HAP-1 (cell line): ENCODE measurements around the gene SPDYC.
A peak's percentile ranks its signal among the peaks of the same experiment; 100 is the strongest.

ENCODE experiments used
- DNase-seq, 2 experiments: peaks; one replicate each; pipeline ENCODE4 v3.0.0-alpha.2; 2016 to 2020; ENCODE audit warnings: low spot score in 2 of 2
- H3K27me3 ChIP-seq: fragments of 250-450 bp; sonication (Bioruptor Pico); 2 replicates; pipeline ENCODE4 v1.5.1; 2020; ENCODE audit warnings: low read depth, mild to moderate bottlenecking, moderate library complexity
- H3K36me3 ChIP-seq: fragments of 250-450 bp; sonication (Bioruptor Pico); replicated peaks from 2 replicates; pipeline ENCODE4 v1.5.1; 2020; ENCODE audit warnings: mild to moderate bottlenecking
- H3K4me1 ChIP-seq: fragments of 250-450 bp; sonication (Bioruptor Pico); 2 replicates; pipeline ENCODE4 v1.5.1; 2020; ENCODE audit warnings: mild to moderate bottlenecking
- H3K4me3 ChIP-seq: fragments of 250-450 bp; sonication (Bioruptor Pico); 2 replicates; pipeline ENCODE4 v1.5.1; 2020; ENCODE audit warnings: mild to moderate bottlenecking, moderate library complexity
- H3K9me3 ChIP-seq: fragments of 250-450 bp; sonication (Bioruptor Pico); 2 replicates; pipeline ENCODE4 v1.5.1; 2020; ENCODE audit warnings: mild to moderate bottlenecking, moderate library complexity
- in situ Hi-C: fragments of 300-500 bp; cut with MboI; formaldehyde crosslinking; loops from 3 replicates; pipeline ENCODE4 v1.14.3; 2020; ENCODE audit warnings: low sequenced_read_pairs, inconsistent platforms, mixed read lengths

Gene SPDYC

GRCh38 chr11:65187146-65187675 is 17.2 kb downstream of the SPDYC start:
- peaks cover 14% of the 10 kb centered on the region for H3K4me1 ChIP-seq
- H3K4me3 ChIP-seq = no peak overlapping the region
- H3K36me3 ChIP-seq = peaks cover 20% of the 10 kb centered on the region
- H3K27me3 ChIP-seq = no peaks in the 10 kb centered on the region
- in situ Hi-C loops = no loop called here
- H3K9me3 ChIP-seq = no peaks in the 10 kb centered on the region
- no peak for DNase-seq

- Histone ChIP-seq H3K4me1 (peaks cover 9% of the 10 kb centered on the region), H3K4me3 (no peak overlapping the region), H3K9me3 (no peaks in the 10 kb centered on the region), H3K27me3 (no peaks in the 10 kb centered on the region), H3K36me3 (peaks cover 20% of the 10 kb centered on the region)
- in situ Hi-C loops = no loop called here
- DNase-seq = no peak
Observed at GRCh38 chr11:65187971-65188461, 18.0 kb downstream of the SPDYC start.

GRCh38 chr11:65188486-65188885 is 18.5 kb downstream of the SPDYC start:
- H3K4me3 ChIP-seq = no peak overlapping the region
- in situ Hi-C loops = no loop called here
- DNase-seq = no peak
- peaks cover 20% of the 10 kb centered on the region for H3K36me3 ChIP-seq
- no peaks in the 10 kb centered on the region for H3K27me3 ChIP-seq
- no peaks in the 10 kb centered on the region for H3K9me3 ChIP-seq
- H3K4me1 ChIP-seq = peaks cover 9% of the 10 kb centered on the region

- Histone ChIP-seq H3K9me3 (no peaks in the 10 kb centered on the region), H3K4me1 (peaks cover 9% of the 10 kb centered on the region), H3K4me3 (no peak overlapping the region), H3K36me3 (peaks cover 16% of the 10 kb centered on the region), H3K27me3 (no peaks in the 10 kb centered on the region)
- in situ Hi-C loops = no loop called here
- no peak for DNase-seq
Observed at GRCh38 chr11:65189191-65189590, 19.2 kb downstream of the SPDYC start.

- Histone ChIP-seq H3K9me3 (no peaks in the 10 kb centered on the region), H3K36me3 (peaks cover 18% of the 10 kb centered on the region), H3K4me1 (no peaks in the 10 kb centered on the region), H3K4me3 (no peak overlapping the region), H3K27me3 (no peaks in the 10 kb centered on the region)
- DNase-seq = no peak
- in situ Hi-C loops = no loop called here
Observed at GRCh38 chr11:65194564-65194963, 24.5 kb downstream of the SPDYC start.

- Histone ChIP-seq H3K9me3 (no peaks in the 10 kb centered on the region), H3K4me3 (no peak overlapping the region), H3K4me1 (no peaks in the 10 kb centered on the region), H3K27me3 (no peaks in the 10 kb centered on the region), H3K36me3 (peaks cover 20% of the 10 kb centered on the region)
- no peak for DNase-seq
- in situ Hi-C loops = no loop called here
Observed at GRCh38 chr11:65204143-65204542, 34.1 kb downstream of the SPDYC start.

- H3K9me3 ChIP-seq = no peaks in the 10 kb centered on the region
- in situ Hi-C loops = no loop called here
- DNase-seq = peak; percentile 40 to 77
- peaks cover 20% of the 10 kb centered on the region for H3K36me3 ChIP-seq
- no peaks in the 10 kb centered on the region for H3K27me3 ChIP-seq
- H3K4me1 ChIP-seq = no peaks in the 10 kb centered on the region
- H3K4me3 ChIP-seq = no peak overlapping the region
Observed at GRCh38 chr11:65204646-65205601, 34.9 kb downstream of the SPDYC start.

- Histone ChIP-seq H3K27me3 (no peaks in the 10 kb centered on the region), H3K36me3 (peaks cover 20% of the 10 kb centered on the region), H3K4me1 (no peaks in the 10 kb centered on the region), H3K9me3 (no peaks in the 10 kb centered on the region), H3K4me3 (no peak overlapping the region)
- no peak for DNase-seq
- in situ Hi-C loops = no loop called here
Observed at GRCh38 chr11:65205602-65205967, 35.6 kb downstream of the SPDYC start.

GRCh38 chr11:65206441-65206841 is 36.4 kb downstream of the SPDYC start:
- peaks cover 24% of the 10 kb centered on the region for H3K36me3 ChIP-seq
- H3K9me3 ChIP-seq = no peaks in the 10 kb centered on the region
- no peaks in the 10 kb centered on the region for H3K4me1 ChIP-seq
- no peak overlapping the region for H3K4me3 ChIP-seq
- in situ Hi-C loops = no loop called here
- no peaks in the 10 kb centered on the region for H3K27me3 ChIP-seq
- DNase-seq = no peak

GRCh38 chr11:65206901-65207300 is 36.9 kb downstream of the SPDYC start:
- H3K4me1 ChIP-seq = no peaks in the 10 kb centered on the region
- H3K4me3 ChIP-seq = no peak overlapping the region
- no peaks in the 10 kb centered on the region for H3K9me3 ChIP-seq
- H3K36me3 ChIP-seq = peaks cover 24% of the 10 kb centered on the region
- in situ Hi-C loops = no loop called here
- H3K27me3 ChIP-seq = no peaks in the 10 kb centered on the region
- DNase-seq = no peak

GRCh38 chr11:65207918-65208784 is 38.1 kb downstream of the SPDYC start:
- Histone ChIP-seq H3K4me1 (no peaks in the 10 kb centered on the region), H3K36me3 (peaks cover 24% of the 10 kb centered on the region), H3K27me3 (no peaks in the 10 kb centered on the region), H3K9me3 (no peaks in the 10 kb centered on the region), H3K4me3 (no peak overlapping the region)
- in situ Hi-C loops = no loop called here
- no peak for DNase-seq

GRCh38 chr11:65208785-65209710 is 39.0 kb downstream of the SPDYC start:
- Histone ChIP-seq H3K4me1 (no peaks in the 10 kb centered on the region), H3K36me3 (peaks cover 22% of the 10 kb centered on the region), H3K4me3 (no peak overlapping the region), H3K9me3 (no peaks in the 10 kb centered on the region), H3K27me3 (no peaks in the 10 kb centered on the region)
- in situ Hi-C loops = no loop called here
- DNase-seq = no peak
